GM19455 (cell line): ENCODE measurements around the gene TMEM151B.
"Not testable (repeated sequence)": the region's sequence is repeated elsewhere in the genome, so short reads cannot be mapped to it uniquely, and the experiment has no call there.

Source experiments
- ATAC-seq: cut with Tn5 transposase; IDR thresholded peaks from one replicate; pipeline ENCODE4 v1.9.1; 2021; ENCODE audit not compliant: unreplicated experiment

The TMEM151B gene

DNA sequence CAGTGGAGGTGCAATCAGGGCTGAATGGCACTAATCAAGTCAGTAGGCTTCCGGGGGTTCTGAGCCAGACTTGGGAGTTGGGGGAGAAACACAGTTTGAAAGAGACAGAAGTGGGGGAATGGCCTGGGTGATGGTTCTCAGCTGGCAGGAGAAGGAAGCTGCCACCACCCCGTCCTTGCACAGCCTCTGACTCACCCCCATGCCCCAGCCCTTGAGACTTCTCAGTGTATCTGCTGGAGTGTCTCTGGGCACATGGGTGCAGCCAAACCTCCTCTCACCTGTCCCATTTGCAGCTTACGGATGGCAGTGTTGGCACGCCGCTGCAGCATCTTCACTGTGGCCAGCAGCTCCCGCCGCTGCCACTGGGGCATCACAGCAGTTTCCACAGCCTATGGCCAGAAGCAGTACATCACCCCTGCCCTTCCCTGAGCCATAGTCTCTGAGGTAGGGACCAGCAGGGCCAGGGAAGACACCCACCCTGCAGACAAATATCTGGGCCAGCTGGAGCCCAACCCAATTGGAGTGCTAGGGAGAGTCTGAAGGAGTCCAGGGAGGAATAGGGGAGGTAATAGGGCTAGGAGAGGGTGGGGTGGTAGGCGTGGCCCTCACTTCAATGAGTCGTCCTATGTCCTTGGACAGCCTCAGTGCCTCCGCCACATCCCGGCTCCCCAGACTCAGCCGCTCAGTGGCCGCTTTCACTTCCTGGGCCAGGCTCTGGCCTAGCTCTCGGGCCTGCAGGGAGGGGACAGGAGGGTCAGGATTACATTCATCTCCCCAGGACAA, 31.7 kb downstream of the TMEM151B start:
- ATAC-seq: no peak

GRCh38 chr6:44302856-44303255, 32.6 kb downstream of the TMEM151B start:
- ATAC-seq: no peak

- ATAC-seq: no peak
Measured at GRCh38 chr6:44303842-44304241, 33.6 kb downstream of the TMEM151B start.

DNA sequence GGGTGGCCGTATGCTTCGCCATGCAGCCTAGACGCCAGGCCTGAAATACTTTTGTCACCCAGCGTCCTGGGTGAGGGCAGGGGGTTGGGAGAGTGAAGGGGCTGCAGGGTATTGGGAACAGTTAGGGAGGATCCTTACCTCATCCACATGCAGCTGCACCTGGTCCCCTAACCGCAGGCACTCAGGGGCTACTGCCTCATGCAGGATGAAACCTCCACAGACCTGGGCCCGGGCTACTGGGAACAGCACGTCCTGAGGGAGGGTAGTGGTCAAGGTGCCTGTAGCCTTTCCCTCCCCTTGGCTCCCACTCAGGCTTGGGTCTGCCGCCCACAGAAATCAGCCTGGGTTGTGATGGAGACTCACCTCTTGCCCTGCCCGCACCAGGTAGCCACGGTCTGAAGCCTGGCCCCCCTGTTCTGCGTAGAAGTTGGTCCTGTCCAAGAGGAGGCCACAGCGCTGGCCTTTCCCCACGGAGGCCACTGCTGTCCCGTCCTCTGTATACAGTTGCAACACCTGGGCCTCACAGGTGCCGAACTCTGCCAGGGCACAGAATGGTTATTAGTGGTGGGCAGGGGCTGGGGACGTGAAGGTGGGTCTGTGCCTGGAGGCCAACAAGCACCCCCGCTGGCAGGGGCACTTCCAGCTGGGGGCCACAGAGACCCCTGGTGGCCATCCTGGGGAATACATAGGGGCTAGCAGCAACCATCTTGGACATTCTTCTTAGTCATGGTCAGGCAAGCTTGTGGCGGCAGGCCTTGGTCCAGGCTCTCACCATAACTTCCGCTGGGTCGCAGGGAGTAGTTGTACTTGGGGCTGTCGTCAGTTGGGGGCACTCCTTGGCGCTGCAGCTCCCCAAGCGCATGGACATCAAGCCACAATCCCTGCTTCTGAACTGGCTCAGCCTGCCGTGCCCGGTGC, 34.3 kb downstream of the TMEM151B start:
- ATAC-seq: no peak

GRCh38 chr6:44305200-44305725, 35.0 kb downstream of the TMEM151B start:
- no peak for ATAC-seq

- ATAC-seq: no peak
Measured at GRCh38 chr6:44306710-44307109, 36.5 kb downstream of the TMEM151B start.

GRCh38 chr6:44307217-44307616, 37.0 kb downstream of the TMEM151B start:
- ATAC-seq: no peak

DNA sequence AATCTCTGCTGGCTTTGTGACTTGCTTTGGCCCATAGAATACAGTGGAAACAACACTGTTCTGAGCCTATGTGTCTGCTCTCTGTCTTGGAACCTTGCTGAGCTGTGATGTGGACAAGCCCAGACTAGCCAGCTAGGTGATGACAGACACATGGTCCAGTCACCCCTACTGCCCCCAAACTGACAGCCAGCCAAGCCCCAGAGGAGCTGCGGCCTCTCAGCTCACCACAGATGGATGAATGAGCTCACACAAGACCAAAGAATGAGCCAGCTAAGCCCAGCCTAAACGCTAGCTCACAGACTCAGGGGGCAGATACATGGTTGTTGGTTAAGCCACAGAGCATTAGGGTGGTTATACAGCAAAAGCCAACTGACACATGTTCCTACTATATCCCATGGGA, 38.8 kb downstream of the TMEM151B start:
- ATAC-seq: no peak

DNA sequence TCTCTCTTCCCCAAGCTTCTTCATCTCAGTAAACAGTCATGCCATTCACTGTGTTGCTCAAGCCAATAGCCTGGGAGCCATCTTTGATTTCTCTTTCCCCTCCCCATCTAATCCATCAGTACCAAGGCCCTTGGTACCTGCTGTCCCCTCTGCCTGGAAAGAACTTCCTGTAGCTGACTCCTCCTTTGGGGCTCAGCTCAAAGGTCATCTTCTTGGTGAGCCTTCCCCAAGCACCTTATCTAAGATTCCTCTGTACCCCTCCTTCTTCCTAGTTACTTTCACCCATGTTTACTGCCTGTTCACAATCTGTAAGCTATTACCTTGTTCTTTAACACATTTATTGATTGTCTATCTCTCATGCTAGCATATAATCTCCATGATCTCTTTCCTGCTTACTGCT, 39.4 kb downstream of the TMEM151B start:
- no peak for ATAC-seq

- no peak for ATAC-seq
Measured at GRCh38 chr6:44310241-44310640, 40.0 kb downstream of the TMEM151B start.

DNA sequence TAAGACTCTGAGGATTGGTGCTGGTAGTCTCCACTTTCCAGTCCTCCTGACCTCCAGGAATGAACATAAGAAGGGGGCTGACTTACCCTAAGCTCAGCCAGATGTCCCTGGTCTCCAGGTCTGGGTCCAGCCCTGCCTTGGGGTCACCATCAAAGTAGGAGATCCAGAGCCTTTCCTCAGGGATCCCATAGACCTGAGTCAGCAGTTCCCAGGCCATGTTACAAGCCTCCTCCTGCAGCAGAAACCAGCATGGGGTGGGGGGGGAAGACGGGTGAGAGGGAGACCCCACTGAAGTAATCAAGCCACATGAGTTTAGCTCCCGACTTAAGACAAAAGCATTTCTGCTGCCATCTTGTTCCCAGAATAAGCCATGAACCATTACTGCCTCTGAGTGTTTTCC, 41.1 kb downstream of the TMEM151B start:
- no peak for ATAC-seq

GRCh38 chr6:44311767-44312166, 41.5 kb downstream of the TMEM151B start:
- no peak for ATAC-seq

DNA sequence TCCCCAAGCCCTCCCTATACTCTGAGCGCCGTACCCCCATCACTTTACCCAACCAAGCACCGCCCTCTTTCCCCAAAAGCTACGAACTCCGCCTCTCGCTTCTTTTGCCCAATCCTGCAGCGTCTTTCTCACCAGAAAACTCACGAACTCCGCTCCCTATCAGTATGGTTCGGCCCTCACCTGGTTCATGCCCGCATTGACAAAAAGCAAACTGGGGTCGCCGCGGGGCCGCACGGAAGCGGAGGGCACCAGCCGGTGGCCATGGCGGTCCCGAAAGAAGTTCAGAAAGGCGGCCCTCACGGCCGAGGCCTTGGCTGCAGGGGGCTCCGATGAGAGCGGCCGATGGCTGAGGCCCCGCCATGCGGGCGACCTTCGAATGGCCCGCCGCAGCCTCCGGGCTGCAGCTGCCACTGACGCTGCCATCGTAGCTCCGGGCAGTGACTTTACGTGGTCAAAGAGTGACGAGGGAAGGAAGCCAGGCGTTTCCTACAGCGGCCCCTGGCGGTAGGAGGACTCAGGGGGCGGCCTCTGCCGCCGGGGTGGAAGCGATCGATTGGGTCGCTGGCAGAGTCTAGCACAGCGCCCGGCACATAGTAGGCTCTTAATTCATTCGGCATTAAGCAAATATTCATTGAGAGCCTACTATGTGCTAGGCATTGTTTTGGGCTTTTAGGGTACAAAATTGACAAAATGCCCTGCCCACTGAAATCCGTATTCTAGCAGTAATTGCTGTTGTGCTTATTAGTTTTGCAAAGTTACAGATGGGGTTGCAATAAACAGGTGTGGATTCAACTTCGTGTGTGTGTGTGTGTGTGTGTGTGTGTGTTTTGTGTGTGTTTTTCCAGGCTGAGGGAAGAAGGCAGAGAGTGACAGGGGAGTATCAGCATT, 42.9 kb downstream of the TMEM151B start, which contains the start of gene AARS2:
AARS2 (minus strand) TSS at position 447 of the 888 bp plus-strand sequence; CDS start at position 423, 24 bp downstream.
- peak; percentile 93 for ATAC-seq

GRCh38 chr6:44314657-44315056, 44.4 kb downstream of the TMEM151B start:
- ATAC-seq: not testable (repeated sequence)

DNA sequence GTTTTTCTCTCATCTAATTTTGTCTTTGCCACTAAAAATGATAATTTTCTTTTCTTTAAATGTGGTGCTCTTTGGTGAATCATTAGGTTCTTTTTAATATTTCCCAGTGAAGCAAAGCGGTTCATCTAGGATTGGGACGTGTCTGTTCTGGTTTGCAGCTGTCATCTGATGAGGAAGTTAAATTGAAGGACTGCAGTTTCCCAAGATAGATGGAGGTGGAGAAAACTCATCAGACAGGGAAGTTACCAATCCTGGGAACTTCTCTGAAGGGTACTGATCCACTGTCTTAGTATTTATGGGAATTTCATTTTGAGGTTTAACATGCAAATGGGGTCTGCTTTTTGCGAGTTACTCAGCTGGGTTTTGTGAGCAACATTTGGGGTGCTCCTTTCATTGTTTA, 45.3 kb downstream of the TMEM151B start:
- no peak for ATAC-seq

- ATAC-seq: no peak
Measured at GRCh38 chr6:44315951-44316350, 45.7 kb downstream of the TMEM151B start.

DNA sequence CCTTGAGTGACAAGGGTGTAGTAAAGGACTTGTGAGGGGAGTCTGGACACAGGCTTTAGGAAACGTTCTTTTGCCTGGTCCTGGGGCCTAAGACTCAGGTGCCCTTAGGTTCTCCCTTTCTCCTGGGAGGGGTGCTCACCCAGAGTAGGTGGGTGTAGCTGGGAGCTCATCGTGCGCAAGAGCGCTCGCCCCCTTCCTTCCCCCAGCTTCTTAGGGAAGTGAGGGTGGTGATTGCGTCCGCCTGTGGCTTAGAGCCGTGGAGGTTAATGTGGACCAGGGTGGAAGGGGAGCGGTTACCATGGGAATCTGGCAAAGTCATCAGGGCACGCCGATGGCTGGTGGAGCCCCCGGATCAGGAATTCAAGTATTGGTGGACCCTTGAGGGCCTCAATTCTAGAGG, 46.2 kb downstream of the TMEM151B start:
- no peak for ATAC-seq

DNA sequence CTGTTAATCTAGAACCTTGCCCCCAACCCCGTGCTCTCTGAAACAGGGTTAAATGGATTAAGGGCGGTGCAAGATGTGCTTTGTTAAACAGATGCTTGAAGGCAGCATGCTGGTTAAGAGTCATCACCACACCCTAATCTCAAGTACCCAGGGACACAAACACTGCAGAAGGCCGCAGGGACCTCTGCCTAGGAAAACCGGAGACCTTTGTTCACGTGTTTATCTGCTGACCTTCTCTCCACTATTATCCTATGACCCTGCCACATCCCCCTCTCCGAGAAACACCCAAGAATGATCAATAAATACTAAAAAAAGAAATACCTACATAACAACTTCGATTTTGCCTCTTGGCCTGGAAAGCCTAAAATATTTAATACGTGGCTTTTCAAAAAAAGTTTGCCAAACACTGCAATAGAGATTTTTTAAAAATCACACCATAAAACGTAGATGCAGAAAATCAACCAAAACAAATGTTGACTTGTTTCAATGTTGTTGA, 46.9 kb downstream of the TMEM151B start:
- ATAC-seq: not testable (repeated sequence)

DNA sequence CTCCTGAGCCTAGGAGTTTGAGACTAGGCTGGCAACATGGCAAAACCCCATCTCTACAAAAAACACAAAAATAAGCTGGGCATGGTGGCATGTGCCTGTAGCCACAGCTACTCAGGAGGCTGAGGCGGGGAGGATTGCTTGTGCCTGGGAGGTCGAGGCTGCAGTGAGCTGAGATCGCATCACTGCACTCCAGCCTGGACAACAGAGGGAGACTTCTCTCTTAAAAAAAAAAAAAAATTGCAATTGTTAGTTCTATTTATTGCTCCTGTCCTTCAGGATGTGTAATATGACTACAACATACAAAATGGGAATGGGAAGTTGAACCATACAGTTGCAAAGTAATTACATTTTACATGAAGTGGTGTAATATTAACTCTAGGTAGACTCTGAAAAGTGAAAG, 51.0 kb downstream of the TMEM151B start:
- ATAC-seq: no peak

- ATAC-seq: no peak
Measured at GRCh38 chr6:44327096-44327495, 56.8 kb downstream of the TMEM151B start.
